WTC11 (cell line): ENCODE data around the gene TVP23C.

Source experiments
- ESRRA ChIP-seq: sonication (generic); formaldehyde crosslinking; IDR thresholded peaks from 2 replicates; pipeline ENCODE4 v1.8.1; 2022; ENCODE audit warnings: mild to moderate bottlenecking, missing genetic modification reagents, borderline replicate concordance
- TF ChIP-seq, protein P1 (sequence below): fragments of 200-600 bp; IDR thresholded peaks from 2 replicates; pipeline ENCODE4 v1.8.0; 2022; ENCODE audit warnings: antibody characterized with exemption
- TF ChIP-seq, protein P2 (sequence below): sonication (generic); formaldehyde crosslinking; IDR thresholded peaks from 2 replicates; pipeline ENCODE4 v1.8.0; 2022; ENCODE audit warnings: mild to moderate bottlenecking, missing genetic modification reagents

DNA sequence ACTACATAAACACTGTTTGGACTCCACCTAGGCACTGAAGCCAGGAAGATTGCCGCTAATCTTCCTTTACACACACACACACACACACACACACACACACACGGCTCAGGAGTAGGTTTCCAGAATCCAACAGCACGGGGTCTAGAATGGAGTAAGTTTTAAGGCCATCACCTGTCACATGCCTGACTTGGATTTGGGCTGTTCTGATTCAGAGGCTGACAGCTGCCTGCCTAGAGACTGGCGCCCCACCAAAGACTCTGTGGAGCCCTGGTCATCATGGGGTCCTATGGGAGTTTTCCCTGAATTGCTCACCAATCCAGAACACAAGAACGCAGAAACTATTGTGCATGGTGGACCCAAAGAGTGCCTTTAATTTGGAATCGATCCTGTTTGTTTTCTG is 106.8 kb downstream of the TVP23C start:
- TF ChIP-seq, protein P1, sequence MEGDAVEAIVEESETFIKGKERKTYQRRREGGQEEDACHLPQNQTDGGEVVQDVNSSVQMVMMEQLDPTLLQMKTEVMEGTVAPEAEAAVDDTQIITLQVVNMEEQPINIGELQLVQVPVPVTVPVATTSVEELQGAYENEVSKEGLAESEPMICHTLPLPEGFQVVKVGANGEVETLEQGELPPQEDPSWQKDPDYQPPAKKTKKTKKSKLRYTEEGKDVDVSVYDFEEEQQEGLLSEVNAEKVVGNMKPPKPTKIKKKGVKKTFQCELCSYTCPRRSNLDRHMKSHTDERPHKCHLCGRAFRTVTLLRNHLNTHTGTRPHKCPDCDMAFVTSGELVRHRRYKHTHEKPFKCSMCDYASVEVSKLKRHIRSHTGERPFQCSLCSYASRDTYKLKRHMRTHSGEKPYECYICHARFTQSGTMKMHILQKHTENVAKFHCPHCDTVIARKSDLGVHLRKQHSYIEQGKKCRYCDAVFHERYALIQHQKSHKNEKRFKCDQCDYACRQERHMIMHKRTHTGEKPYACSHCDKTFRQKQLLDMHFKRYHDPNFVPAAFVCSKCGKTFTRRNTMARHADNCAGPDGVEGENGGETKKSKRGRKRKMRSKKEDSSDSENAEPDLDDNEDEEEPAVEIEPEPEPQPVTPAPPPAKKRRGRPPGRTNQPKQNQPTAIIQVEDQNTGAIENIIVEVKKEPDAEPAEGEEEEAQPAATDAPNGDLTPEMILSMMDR: no peak
- TF ChIP-seq, protein P2, sequence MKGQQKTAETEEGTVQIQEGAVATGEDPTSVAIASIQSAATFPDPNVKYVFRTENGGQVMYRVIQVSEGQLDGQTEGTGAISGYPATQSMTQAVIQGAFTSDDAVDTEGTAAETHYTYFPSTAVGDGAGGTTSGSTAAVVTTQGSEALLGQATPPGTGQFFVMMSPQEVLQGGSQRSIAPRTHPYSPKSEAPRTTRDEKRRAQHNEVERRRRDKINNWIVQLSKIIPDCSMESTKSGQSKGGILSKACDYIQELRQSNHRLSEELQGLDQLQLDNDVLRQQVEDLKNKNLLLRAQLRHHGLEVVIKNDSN (CRISPR knock-in tag): no peak
- TF ChIP-seq ESRRA (CRISPR knock-in tag): no peak
